ENCODE results near the gene SERPINF2. TPM values are rescaled to one million over a fixed set of nuclear protein-coding genes. Genes with fewer than 3 reads are reported as not detected.

Gene SERPINF2
- polyA plus RNA-seq, 1 donor (not counting 4 experiments of a cell fraction or from before 2014, with no cell fraction given), result 0.96 TPM

GRCh38 chr17:1745513-1746020 is 2.9 kb downstream of the SERPINF2 start:
- no peak for TF ChIP-seq EZH2 (IDR thresholded peaks at IDR 0.05; ENCODE audit: low read length)
- no peak for TF ChIP-seq CTCF (optimal IDR thresholded peaks at IDR 0.05 in 1 of 3, IDR thresholded peaks at IDR 0.05 in 1 of 3, conservative IDR thresholded peaks at IDR 0.05 in 1 of 3; ENCODE audit: extremely low read depth in 1 of 3, insufficient read depth in 2 of 3, low read length in 3 of 3)
- no peak overlapping the region for H3K4me3 ChIP-seq (ENCODE audit: control insufficient read depth in 2 of 3, extremely low read depth in 1 of 3, insufficient read depth in 2 of 3, low read depth in 1 of 3, low read length in 3 of 3)
- no peak overlapping the region for H2AFZ ChIP-seq (ENCODE audit: control insufficient read depth, low read length)
- no peaks in the 10 kb centered on the region for H3K79me2 ChIP-seq (ENCODE audit: control insufficient read depth, insufficient read depth, low read length)
- H4K20me1 ChIP-seq (ENCODE audit: control insufficient read depth, extremely low read depth, insufficient read depth, low read length), result no peaks in the 10 kb centered on the region
- no peak overlapping the region for H3K27ac ChIP-seq (ENCODE audit: control insufficient read depth, insufficient read depth, low read length)
- H3K27me3 ChIP-seq (ENCODE audit: control insufficient read depth, extremely low read depth, insufficient read depth, low read length), result no peaks in the 10 kb centered on the region
- no peaks in the 10 kb centered on the region for H3K9me3 ChIP-seq (ENCODE audit: control insufficient read depth, low read depth, low read length)
- no peak overlapping the region for H3K9ac ChIP-seq (ENCODE audit: control insufficient read depth, extremely low read depth, insufficient read depth, low read length)
- dilution Hi-C loops (cut with MboI; ENCODE audit: extremely low pct_ligation_motif_present, low sequenced_read_pairs), result no loop called here
- peaks cover 9% of the 10 kb centered on the region for H3K4me1 ChIP-seq (ENCODE audit: control insufficient read depth, extremely low read depth, insufficient read depth, low read length)
- H3K36me3 ChIP-seq (ENCODE audit: control insufficient read depth in 2 of 2, extremely low read depth in 1 of 2, insufficient read depth in 2 of 2, low read length in 2 of 2), result no peaks in the 10 kb centered on the region
- no peak overlapping the region for H3K4me2 ChIP-seq (ENCODE audit: control insufficient read depth, extremely low read depth, insufficient read depth, low read depth, low read length)
- DNase-seq (ENCODE audit: low read depth, low spot score) (no peak), FAIRE-seq (no peak)
- no peaks in the 10 kb centered on the region for H3K9me1 ChIP-seq (ENCODE audit: control insufficient read depth, extremely low read depth, insufficient read depth, low read length)

DNA sequence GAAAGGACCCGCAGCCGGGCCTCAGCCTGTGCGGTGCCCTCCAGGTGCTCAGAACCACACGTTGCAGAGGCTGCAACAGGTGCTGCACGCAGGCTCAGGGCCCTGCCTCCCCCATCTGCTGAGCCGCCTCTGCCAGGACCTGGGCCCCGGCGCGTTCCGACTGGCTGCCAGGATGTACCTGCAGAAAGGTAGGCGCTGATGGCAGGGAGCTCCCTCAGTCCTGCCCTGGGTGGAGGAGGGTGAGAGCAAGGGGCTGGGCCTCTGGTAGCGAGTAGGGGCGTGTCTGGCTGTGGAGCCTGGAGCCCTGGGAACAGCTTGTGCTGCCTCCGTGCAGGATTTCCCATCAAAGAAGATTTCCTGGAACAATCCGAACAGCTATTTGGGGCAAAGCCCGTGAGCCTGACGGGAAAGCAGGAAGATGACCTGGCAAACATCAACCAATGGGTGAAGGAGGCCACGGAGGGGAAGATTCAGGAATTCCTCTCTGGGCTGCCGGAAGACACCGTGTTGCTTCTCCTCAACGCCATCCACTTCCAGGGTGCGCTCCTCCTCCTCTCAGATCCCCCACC is 4.4 kb downstream of the SERPINF2 start:
- Histone ChIP-seq H3K79me2 (ENCODE audit: control insufficient read depth, insufficient read depth, low read length) (no peaks in the 10 kb centered on the region), H2AFZ (ENCODE audit: control insufficient read depth, low read length) (peak overlapping the region; percentile 86), H3K27me3 (ENCODE audit: control insufficient read depth, extremely low read depth, insufficient read depth, low read length) (no peaks in the 10 kb centered on the region), H3K36me3 (ENCODE audit: control insufficient read depth in 2 of 2, extremely low read depth in 1 of 2, insufficient read depth in 2 of 2, low read length in 2 of 2) (no peaks in the 10 kb centered on the region), H3K9me1 (ENCODE audit: control insufficient read depth, extremely low read depth, insufficient read depth, low read length) (no peaks in the 10 kb centered on the region), H4K20me1 (ENCODE audit: control insufficient read depth, extremely low read depth, insufficient read depth, low read length) (no peaks in the 10 kb centered on the region), H3K4me2 (ENCODE audit: control insufficient read depth, extremely low read depth, insufficient read depth, low read depth, low read length) (peak overlapping the region; percentile 82), H3K27ac (ENCODE audit: control insufficient read depth, insufficient read depth, low read length) (peak overlapping the region; percentile 60), H3K9me3 (ENCODE audit: control insufficient read depth, low read depth, low read length) (no peaks in the 10 kb centered on the region), H3K4me3 (ENCODE audit: control insufficient read depth in 2 of 3, extremely low read depth in 1 of 3, insufficient read depth in 2 of 3, low read depth in 1 of 3, low read length in 3 of 3) (peak overlapping the region; percentile 15 to 59 (median 38)), H3K4me1 (ENCODE audit: control insufficient read depth, extremely low read depth, insufficient read depth, low read length) (peaks cover 11% of the 10 kb centered on the region), H3K9ac (ENCODE audit: control insufficient read depth, extremely low read depth, insufficient read depth, low read length) (peak overlapping the region; percentile 62)
- DNase-seq (ENCODE audit: low read depth, low spot score), result peak; percentile 75
- FAIRE-seq, result peak; percentile 90
- TF ChIP-seq CTCF (optimal IDR thresholded peaks at IDR 0.05 in 1 of 3, IDR thresholded peaks at IDR 0.05 in 1 of 3, conservative IDR thresholded peaks at IDR 0.05 in 1 of 3; ENCODE audit: extremely low read depth in 1 of 3, insufficient read depth in 2 of 3, low read length in 3 of 3), result no peak
- TF ChIP-seq EZH2 (IDR thresholded peaks at IDR 0.05; ENCODE audit: low read length), result no peak
- dilution Hi-C loops (cut with MboI; ENCODE audit: extremely low pct_ligation_motif_present, low sequenced_read_pairs), result no loop called here
